ENCODE results near the gene NPNT.

NPNT gene

GRCh38 chr4:105970371-105970770 is 75.1 kb downstream of the NPNT start:
- DNase-seq (ENCODE audit: low spot score), result no peak

GRCh38 chr4:105971036-105971435 is 75.8 kb downstream of the NPNT start:
- no peak for DNase-seq (ENCODE audit: low spot score)

- no peak for DNase-seq (ENCODE audit: low spot score)
Observed at GRCh38 chr4:105972946-105973621, 77.8 kb downstream of the NPNT start.

- DNase-seq (ENCODE audit: low spot score), result no peak
Observed at GRCh38 chr4:105976915-105977314, 81.6 kb downstream of the NPNT start.

GRCh38 chr4:105978684-105979296 is 83.5 kb downstream of the NPNT start:
- no peak for DNase-seq (ENCODE audit: low spot score)

GRCh38 chr4:105979506-105979905 is 84.2 kb downstream of the NPNT start:
- DNase-seq (ENCODE audit: low spot score), result no peak

- DNase-seq (ENCODE audit: low spot score), result no peak
Observed at GRCh38 chr4:105988671-105989070, 93.4 kb downstream of the NPNT start.

- DNase-seq (ENCODE audit: low spot score), result no peak
Observed at GRCh38 chr4:105989485-105990242, 94.4 kb downstream of the NPNT start.

GRCh38 chr4:105990933-105991332 is 95.7 kb downstream of the NPNT start:
- DNase-seq (ENCODE audit: low spot score), result no peak

- no peak for DNase-seq (ENCODE audit: low spot score)
Observed at GRCh38 chr4:105991726-105992125, 96.5 kb downstream of the NPNT start.

- no peak for DNase-seq (ENCODE audit: low spot score)
Observed at GRCh38 chr4:105992641-105993305, 97.5 kb downstream of the NPNT start.

GRCh38 chr4:105994061-105994460 is 98.8 kb downstream of the NPNT start:
- DNase-seq (ENCODE audit: low spot score), result no peak

- no peak for DNase-seq (ENCODE audit: low spot score)
Observed at GRCh38 chr4:105994841-105995501, 99.7 kb downstream of the NPNT start.

- DNase-seq (ENCODE audit: low spot score), result no peak
Observed at GRCh38 chr4:105996845-105997244, 101.6 kb downstream of the NPNT start.

GRCh38 chr4:105998171-105999063 is 103.1 kb downstream of the NPNT start:
- no peak for DNase-seq (ENCODE audit: low spot score)

GRCh38 chr4:106002994-106003393 is 107.7 kb downstream of the NPNT start:
- no peak for DNase-seq (ENCODE audit: low spot score)

GRCh38 chr4:106010761-106011160 is 115.5 kb downstream of the NPNT start:
- DNase-seq (ENCODE audit: low spot score), result no peak

GRCh38 chr4:106011387-106011786 is 116.1 kb downstream of the NPNT start:
- no peak for DNase-seq (ENCODE audit: low spot score)

- no peak for DNase-seq (ENCODE audit: low spot score)
Observed at GRCh38 chr4:106017975-106018374, 122.7 kb downstream of the NPNT start.

- DNase-seq (ENCODE audit: low spot score), result no peak
Observed at GRCh38 chr4:106019771-106020170, 124.5 kb downstream of the NPNT start.

Measured in activated CD4-positive, alpha-beta T cell treated with anti-CD3 and anti-CD28 coated beads, Interleukin-2, Interleukin-4, amounts not matched to agents 100 ng/mL and 50 ng/mL, durations not matched to agents 16 hours and 8 hours (primary cell).